ENCODE measurements around the gene ALDH1B1. TPM values are rescaled to one million over a fixed set of nuclear protein-coding genes. Genes with fewer than 3 reads are reported as not detected.

Gene ALDH1B1
- polyA plus RNA-seq, 1 donor (not counting 4 experiments of a cell fraction or from before 2014, with no cell fraction given): 14.4 TPM

DNA sequence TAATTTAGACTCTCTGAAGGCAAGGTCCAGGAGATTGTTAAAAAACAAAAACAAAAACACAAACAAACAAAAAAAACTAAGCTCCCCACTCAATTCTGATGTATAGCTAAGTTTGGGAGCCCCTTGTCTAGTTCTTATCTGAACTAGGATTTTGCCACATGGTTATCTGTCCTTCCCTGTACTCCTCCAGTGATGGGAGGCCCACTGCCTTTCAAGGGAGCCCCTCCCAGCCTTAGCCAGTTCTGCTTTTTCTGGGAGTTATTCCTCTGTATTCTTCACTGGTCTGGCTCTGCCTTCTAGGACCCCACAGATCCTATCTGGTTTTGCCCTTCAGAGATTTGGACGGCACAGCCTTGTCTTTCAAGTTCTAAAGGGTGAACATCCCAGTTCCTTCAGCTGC, 2.1 kb upstream of the ALDH1B1 start:
- Histone ChIP-seq H3K79me2 (ENCODE audit: control insufficient read depth, insufficient read depth, low read length) (peaks cover 6% of the 10 kb centered on the region), H2AFZ (ENCODE audit: control insufficient read depth, low read length) (no peak overlapping the region), H3K4me3 (ENCODE audit: control insufficient read depth in 2 of 3, extremely low read depth in 1 of 3, insufficient read depth in 2 of 3, low read depth in 1 of 3, low read length in 3 of 3) (no peak overlapping the region), H4K20me1 (ENCODE audit: control insufficient read depth, extremely low read depth, insufficient read depth, low read length) (no peaks in the 10 kb centered on the region), H3K27ac (ENCODE audit: control insufficient read depth, insufficient read depth, low read length) (no peak overlapping the region), H3K4me2 (ENCODE audit: control insufficient read depth, extremely low read depth, insufficient read depth, low read depth, low read length) (no peak overlapping the region), H3K9me1 (ENCODE audit: control insufficient read depth, extremely low read depth, insufficient read depth, low read length) (no peaks in the 10 kb centered on the region), H3K36me3 (ENCODE audit: control insufficient read depth in 2 of 2, extremely low read depth in 1 of 2, insufficient read depth in 2 of 2, low read length in 2 of 2) (no peaks in the 10 kb centered on the region), H3K27me3 (ENCODE audit: control insufficient read depth, extremely low read depth, insufficient read depth, low read length) (peaks cover 12% of the 10 kb centered on the region), H3K9ac (ENCODE audit: control insufficient read depth, extremely low read depth, insufficient read depth, low read length) (no peak overlapping the region), H3K9me3 (ENCODE audit: control insufficient read depth, low read depth, low read length) (no peaks in the 10 kb centered on the region), H3K4me1 (ENCODE audit: control insufficient read depth, extremely low read depth, insufficient read depth, low read length) (peaks cover 3% of the 10 kb centered on the region)
- TF ChIP-seq CTCF (optimal IDR thresholded peaks at IDR 0.05 in 1 of 3, IDR thresholded peaks at IDR 0.05 in 1 of 3, conservative IDR thresholded peaks at IDR 0.05 in 1 of 3; ENCODE audit: extremely low read depth in 1 of 3, insufficient read depth in 2 of 3, low read length in 3 of 3): no peak
- TF ChIP-seq EZH2 (IDR thresholded peaks at IDR 0.05; ENCODE audit: low read length): no peak
- dilution Hi-C loops (cut with MboI; ENCODE audit: extremely low pct_ligation_motif_present, low sequenced_read_pairs): no loop called here
- FAIRE-seq (no peak), DNase-seq (ENCODE audit: low read depth, low spot score) (no peak)

- Histone ChIP-seq H4K20me1 (ENCODE audit: control insufficient read depth, extremely low read depth, insufficient read depth, low read length) (no peaks in the 10 kb centered on the region), H3K4me1 (ENCODE audit: control insufficient read depth, extremely low read depth, insufficient read depth, low read length) (peaks cover 3% of the 10 kb centered on the region), H3K9me3 (ENCODE audit: control insufficient read depth, low read depth, low read length) (no peaks in the 10 kb centered on the region), H2AFZ (ENCODE audit: control insufficient read depth, low read length) (no peak overlapping the region), H3K79me2 (ENCODE audit: control insufficient read depth, insufficient read depth, low read length) (peaks cover 6% of the 10 kb centered on the region), H3K36me3 (ENCODE audit: control insufficient read depth in 2 of 2, extremely low read depth in 1 of 2, insufficient read depth in 2 of 2, low read length in 2 of 2) (peaks cover 0 to 2% of the 10 kb centered on the region in 2 experiments), H3K27me3 (ENCODE audit: control insufficient read depth, extremely low read depth, insufficient read depth, low read length) (peaks cover 12% of the 10 kb centered on the region), H3K9me1 (ENCODE audit: control insufficient read depth, extremely low read depth, insufficient read depth, low read length) (no peaks in the 10 kb centered on the region), H3K9ac (ENCODE audit: control insufficient read depth, extremely low read depth, insufficient read depth, low read length) (no peak overlapping the region), H3K4me2 (ENCODE audit: control insufficient read depth, extremely low read depth, insufficient read depth, low read depth, low read length) (no peak overlapping the region), H3K27ac (ENCODE audit: control insufficient read depth, insufficient read depth, low read length) (no peak overlapping the region), H3K4me3 (ENCODE audit: control insufficient read depth in 2 of 3, extremely low read depth in 1 of 3, insufficient read depth in 2 of 3, low read depth in 1 of 3, low read length in 3 of 3) (no peak overlapping the region)
- no peak for FAIRE-seq
- TF ChIP-seq EZH2 (IDR thresholded peaks at IDR 0.05; ENCODE audit: low read length): no peak
- TF ChIP-seq CTCF (optimal IDR thresholded peaks at IDR 0.05 in 1 of 3, IDR thresholded peaks at IDR 0.05 in 1 of 3, conservative IDR thresholded peaks at IDR 0.05 in 1 of 3; ENCODE audit: extremely low read depth in 1 of 3, insufficient read depth in 2 of 3, low read length in 3 of 3): no peak
- no peak for DNase-seq (ENCODE audit: low read depth, low spot score)
- dilution Hi-C loops (cut with MboI; ENCODE audit: extremely low pct_ligation_motif_present, low sequenced_read_pairs): no loop called here
These were observed 1.7 kb upstream of the ALDH1B1 start for GRCh38 chr9:38390851-38391250.

Data from keratinocyte (primary cell).